Osteocyte (in vitro differentiated cells): ENCODE measurements around the gene CGB1. TPM values are rescaled to one million over a fixed set of nuclear protein-coding genes. Genes with fewer than 3 reads are reported as not detected.
"Not testable (repeated sequence)": the region's sequence is repeated elsewhere in the genome, so short reads cannot be mapped to it uniquely, and the experiment has no call there.

ENCODE experiments used
- DNase-seq: peaks from one replicate; pipeline ENCODE4 v3.0.0; 2021; ENCODE audit warnings: mixed read lengths; ENCODE audit not compliant: unreplicated experiment; ENCODE audit errors: extremely low spot score
- H3K27ac Mint-ChIP-seq: one replicate; pipeline ENCODE4 v1.8.0; 2021; ENCODE audit warnings: mild to moderate bottlenecking, mixed read lengths; ENCODE audit not compliant: unreplicated experiment
- H3K27me3 Mint-ChIP-seq: one replicate; pipeline ENCODE4 v1.8.0; 2021; ENCODE audit warnings: mixed read lengths; ENCODE audit not compliant: unreplicated experiment
- H3K36me3 Mint-ChIP-seq: one replicate; pipeline ENCODE4 v1.8.0; 2021; ENCODE audit warnings: mixed read lengths; ENCODE audit not compliant: unreplicated experiment
- H3K4me1 Mint-ChIP-seq: one replicate; pipeline ENCODE4 v1.8.0; 2021; ENCODE audit warnings: mixed read lengths; ENCODE audit not compliant: unreplicated experiment
- H3K4me3 Mint-ChIP-seq: one replicate; pipeline ENCODE4 v1.8.0; 2021; ENCODE audit warnings: mild to moderate bottlenecking, moderate library complexity, mixed read lengths; ENCODE audit not compliant: unreplicated experiment
- H3K9me3 Mint-ChIP-seq: one replicate; pipeline ENCODE4 v1.8.0; 2021; ENCODE audit warnings: mixed read lengths; ENCODE audit not compliant: unreplicated experiment
- CTCF ChIP-seq: fragments of 200-600 bp; sonication (generic); IDR thresholded peaks from 2 replicates; pipeline ENCODE4 v1.5.0; 2021; ENCODE audit warnings: antibody characterized with exemption, mild to moderate bottlenecking, moderate library complexity
- total RNA-seq: library from RNA; stranded (reverse); gene quantifications from 2 replicates; pipeline ENCODE4 v1.2.1, GENCODE V29; 2021

Gene CGB1
- total RNA-seq, 1 donor from 2014 or later: not detected

GRCh38 chr19:49058562-49058961 is 21.9 kb upstream of the CGB1 start:
- no peak overlapping the region for H3K27ac Mint-ChIP-seq
- no peaks in the 10 kb centered on the region for H3K36me3 Mint-ChIP-seq
- H3K4me1 Mint-ChIP-seq: peaks cover 15% of the 10 kb centered on the region
- H3K9me3 Mint-ChIP-seq: no peaks in the 10 kb centered on the region
- no peak for TF ChIP-seq CTCF
- no peak for DNase-seq
- H3K4me3 Mint-ChIP-seq: no peak overlapping the region
- peaks cover 6% of the 10 kb centered on the region for H3K27me3 Mint-ChIP-seq

- no peak for DNase-seq
- Mint-ChIP-seq H3K4me3 (peak within 1 kb of the TSS; percentile 74), H3K4me1 (peaks cover 15% of the 10 kb centered on the region), H3K9me3 (no peaks in the 10 kb centered on the region), H3K27ac (no peak within 1 kb of the TSS), H3K27me3 (peaks cover 6% of the 10 kb centered on the region), H3K36me3 (no peaks in the 10 kb centered on the region)
- TF ChIP-seq CTCF: no peak
These were observed 21.0 kb upstream of the CGB1 start, which contains the start of gene CGB7 for GRCh38 chr19:49057636-49058234. TSS of gene CGB7 (minus strand) at chr19:49057749. CDS start at chr19:49055375, 2,374 bp downstream.

- Mint-ChIP-seq H3K4me1 (peaks cover 15% of the 10 kb centered on the region), H3K4me3 (peak overlapping the region; percentile 74)
- H3K9me3 Mint-ChIP-seq, H3K36me3 Mint-ChIP-seq, H3K27me3 Mint-ChIP-seq, DNase-seq, H3K27ac Mint-ChIP-seq: not testable (repeated sequence)
These were observed 20.4 kb upstream of the CGB1 start for GRCh38 chr19:49056902-49057596.

- no peaks in the 10 kb centered on the region for H3K36me3 Mint-ChIP-seq
- H3K4me1 Mint-ChIP-seq: peaks cover 15% of the 10 kb centered on the region
- H3K27ac Mint-ChIP-seq: no peak overlapping the region
- H3K4me3 Mint-ChIP-seq: peak overlapping the region; percentile 74
- peaks cover 6% of the 10 kb centered on the region for H3K27me3 Mint-ChIP-seq
- no peaks in the 10 kb centered on the region for H3K9me3 Mint-ChIP-seq
- no peak for DNase-seq
- TF ChIP-seq CTCF: peak; percentile 56
These were observed 19.6 kb upstream of the CGB1 start for GRCh38 chr19:49056101-49056901.

GRCh38 chr19:49050376-49051033 is 13.8 kb upstream of the CGB1 start:
- DNase-seq, H3K27me3 Mint-ChIP-seq, H3K4me1 Mint-ChIP-seq, H3K9me3 Mint-ChIP-seq, H3K36me3 Mint-ChIP-seq, H3K4me3 Mint-ChIP-seq, H3K27ac Mint-ChIP-seq: not testable (repeated sequence)

- H3K27me3 Mint-ChIP-seq, H3K27ac Mint-ChIP-seq, DNase-seq, H3K9me3 Mint-ChIP-seq, H3K36me3 Mint-ChIP-seq, H3K4me3 Mint-ChIP-seq, H3K4me1 Mint-ChIP-seq: not testable (repeated sequence)
These were observed 13.1 kb upstream of the CGB1 start for GRCh38 chr19:49049834-49050233.

GRCh38 chr19:49049011-49049410 is 12.3 kb upstream of the CGB1 start, which contains the start of gene CGB8:
TSS of gene CGB8 (minus strand) at chr19:49049111. CDS start at chr19:49048739, 372 bp downstream.
- H3K4me1 Mint-ChIP-seq, H3K4me3 Mint-ChIP-seq, H3K9me3 Mint-ChIP-seq, H3K36me3 Mint-ChIP-seq, H3K27me3 Mint-ChIP-seq, H3K27ac Mint-ChIP-seq, DNase-seq: not testable (repeated sequence)

- not testable (repeated sequence) for DNase-seq, H3K36me3 Mint-ChIP-seq, H3K27me3 Mint-ChIP-seq, H3K27ac Mint-ChIP-seq, H3K9me3 Mint-ChIP-seq, H3K4me1 Mint-ChIP-seq, H3K4me3 Mint-ChIP-seq
These were observed 6.9 kb upstream of the CGB1 start, which contains the start of gene CGB5 for GRCh38 chr19:49043548-49043947. TSS of gene CGB5 (plus strand) at chr19:49043848. CDS start at chr19:49044210, 362 bp downstream.
